Activated CD4-positive, alpha-beta memory T cell treated with anti-CD3 and anti-CD28 coated beads, Interleukin-2, amount 10 ng/mL, durations not matched to agents 7 days and 5 days (primary cell): ENCODE measurements around the gene CHRDL2. TPM values are rescaled to one million over a fixed set of nuclear protein-coding genes. Genes with fewer than 3 reads are reported as not detected.

Source experiments
- CTCF ChIA-PET: fragments of 350-600 bp; sonication (Branson Sonifier 250); formaldehyde crosslinking; loops from one replicate; lab custom pipeline; 2021; ENCODE audit warnings: antibody characterized with exemption, inconsistent platforms; lab: Charles Lee
- POLR2A ChIA-PET: fragments of 350-600 bp; sonication (Branson Sonifier 250); formaldehyde crosslinking; loops from one replicate; lab custom pipeline; 2021; ENCODE audit warnings: antibody characterized with exemption; lab: Charles Lee
- DNase-seq: peaks from one replicate; pipeline ENCODE4 v3.0.0-alpha.2; 2020
- H3K27ac Mint-ChIP-seq: one replicate; pipeline ENCODE4 v1.8.0; 2021; ENCODE audit warnings: mild to moderate bottlenecking, mixed read lengths
- H3K27me3 Mint-ChIP-seq: one replicate; pipeline ENCODE4 v1.8.0; 2021; ENCODE audit warnings: mixed read lengths
- H3K36me3 Mint-ChIP-seq: one replicate; pipeline ENCODE4 v1.8.0; 2021; ENCODE audit warnings: low read depth, mixed read lengths
- H3K4me1 Mint-ChIP-seq: one replicate; pipeline ENCODE4 v1.8.0; 2021; ENCODE audit warnings: mixed read lengths
- H3K4me3 Mint-ChIP-seq: one replicate; pipeline ENCODE4 v1.8.0; 2021; ENCODE audit warnings: mild to moderate bottlenecking, mixed read lengths
- H3K9me3 Mint-ChIP-seq: one replicate; pipeline ENCODE4 v1.8.0; 2021; ENCODE audit warnings: mixed read lengths
- total RNA-seq, 2 experiments: library from RNA; stranded (reverse); gene quantifications; one replicate each; pipeline ENCODE4 v1.2.3, GENCODE V29; 2021

The CHRDL2 gene
- total RNA-seq, 2 experiments from 2014 or later, result not detected

GRCh38 chr11:74742070-74742469, 10.8 kb upstream of the CHRDL2 start:
- CTCF ChIA-PET, result interaction anchor here (0.7 to 4.4 kb wide), 4 partner anchors 8 to 289 kb away, joined by 3 to 34 read pairs (median 4); no protein-coding TSS in a partner anchor

GRCh38 chr11:74739546-74740270, 8.5 kb upstream of the CHRDL2 start:
- H3K27me3 Mint-ChIP-seq, result peaks cover 35% of the 10 kb centered on the region
- H3K9me3 Mint-ChIP-seq, result no peaks in the 10 kb centered on the region
- peak; percentile 44 for DNase-seq
- H3K27ac Mint-ChIP-seq, result no peak overlapping the region
- no peak overlapping the region for H3K4me3 Mint-ChIP-seq
- H3K36me3 Mint-ChIP-seq, result no peaks in the 10 kb centered on the region
- ChIA-PET POLR2A (interaction anchor here (1.1 kb wide), 1 partner anchor 246 kb away, joined by 3 read pairs; the partner anchor contains the start of gene LIPT2), CTCF (interaction anchor here (0.6 to 4.4 kb wide), 16 partner anchors 9 to 249 kb away, joined by 3 to 34 read pairs (median 4); partner anchors contain the start of genes LIPT2, NEU3, POLD3 and RNF169)
- peaks cover 3% of the 10 kb centered on the region for H3K4me1 Mint-ChIP-seq

More at GRCh38 chr11:74742070-74742469, 10.8 kb upstream of the CHRDL2 start:
- Mint-ChIP-seq H3K4me3 (no peak overlapping the region), H3K4me1 (peaks cover 3% of the 10 kb centered on the region), H3K36me3 (no peaks in the 10 kb centered on the region), H3K27me3 (peaks cover 23% of the 10 kb centered on the region), H3K9me3 (no peaks in the 10 kb centered on the region), H3K27ac (no peak overlapping the region)
- POLR2A ChIA-PET, result no interaction called here
- DNase-seq, result no peak

DNA sequence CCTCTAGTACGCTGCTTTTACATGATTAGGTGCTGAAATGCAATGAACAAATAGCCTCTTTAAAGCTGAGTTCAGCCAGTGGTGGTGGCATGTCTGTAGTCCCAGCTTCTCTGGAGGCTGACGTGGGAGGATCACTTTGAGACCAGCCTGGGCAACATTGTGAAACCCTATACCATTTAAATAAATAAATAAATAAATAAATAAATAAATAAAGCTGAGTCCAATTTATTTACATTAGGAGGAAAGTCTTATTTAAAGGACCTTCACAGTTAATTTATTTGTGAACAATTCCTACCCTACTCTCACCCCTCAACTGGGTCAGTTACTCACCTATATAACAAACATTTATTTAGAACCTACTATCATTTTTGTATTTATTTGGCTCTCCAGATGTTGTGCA, 4.8 kb upstream of the CHRDL2 start:
- ChIA-PET CTCF (no interaction called here), POLR2A (interaction anchor here (1.2 kb wide), 1 partner anchor 10 kb away, joined by 4 read pairs; no protein-coding TSS in a partner anchor)
- no peak for DNase-seq
- H3K4me3 Mint-ChIP-seq, result no peak overlapping the region
- peaks cover 3% of the 10 kb centered on the region for H3K4me1 Mint-ChIP-seq
- no peak overlapping the region for H3K27ac Mint-ChIP-seq
- no peaks in the 10 kb centered on the region for H3K9me3 Mint-ChIP-seq
- H3K36me3 Mint-ChIP-seq, result no peaks in the 10 kb centered on the region
- H3K27me3 Mint-ChIP-seq, result peaks cover 54% of the 10 kb centered on the region

- peaks cover 6% of the 10 kb centered on the region for H3K4me1 Mint-ChIP-seq
- ChIA-PET POLR2A (interaction anchor here (1.2 kb wide), 1 partner anchor 9 kb away, joined by 4 read pairs; no protein-coding TSS in a partner anchor), CTCF (interaction anchor here (2.1 kb wide), 1 partner anchor 10 kb away, joined by 8 read pairs; no protein-coding TSS in a partner anchor)
- peaks cover 59% of the 10 kb centered on the region for H3K27me3 Mint-ChIP-seq
- no peak overlapping the region for H3K27ac Mint-ChIP-seq
- no peak for DNase-seq
- H3K4me3 Mint-ChIP-seq, result no peak overlapping the region
- no peaks in the 10 kb centered on the region for H3K36me3 Mint-ChIP-seq
- H3K9me3 Mint-ChIP-seq, result no peaks in the 10 kb centered on the region
These were observed 4.2 kb upstream of the CHRDL2 start for GRCh38 chr11:74735365-74735928.

GRCh38 chr11:74734559-74734925, 3.3 kb upstream of the CHRDL2 start:
- Mint-ChIP-seq H3K27ac (no peak overlapping the region), H3K4me3 (no peak overlapping the region), H3K9me3 (no peaks in the 10 kb centered on the region), H3K36me3 (no peaks in the 10 kb centered on the region), H3K27me3 (peaks cover 65% of the 10 kb centered on the region), H3K4me1 (peaks cover 5% of the 10 kb centered on the region)
- ChIA-PET POLR2A (interaction anchor here (1.2 kb wide), 1 partner anchor 8 kb away, joined by 4 read pairs; no protein-coding TSS in a partner anchor), CTCF (interaction anchor here (2.1 kb wide), 1 partner anchor 9 kb away, joined by 8 read pairs; no protein-coding TSS in a partner anchor)
- DNase-seq, result no peak

GRCh38 chr11:74730571-74731260, 510 bp downstream of the CHRDL2 start:
- no peaks in the 10 kb centered on the region for H3K9me3 Mint-ChIP-seq
- no peak overlapping the region for H3K4me3 Mint-ChIP-seq
- ChIA-PET CTCF (no interaction called here), POLR2A (no interaction called here)
- peaks cover 3% of the 10 kb centered on the region for H3K4me1 Mint-ChIP-seq
- DNase-seq, result no peak
- no peaks in the 10 kb centered on the region for H3K36me3 Mint-ChIP-seq
- H3K27me3 Mint-ChIP-seq, result peaks cover 65% of the 10 kb centered on the region
- H3K27ac Mint-ChIP-seq, result no peak overlapping the region

- no peak overlapping the region for H3K4me3 Mint-ChIP-seq
- no peaks in the 10 kb centered on the region for H3K36me3 Mint-ChIP-seq
- H3K27me3 Mint-ChIP-seq, result peaks cover 66% of the 10 kb centered on the region
- H3K9me3 Mint-ChIP-seq, result no peaks in the 10 kb centered on the region
- peaks cover 3% of the 10 kb centered on the region for H3K4me1 Mint-ChIP-seq
- ChIA-PET POLR2A (no interaction called here), CTCF (interaction anchor here (1.6 kb wide), 1 partner anchor 10 kb away, joined by 3 read pairs; no protein-coding TSS in a partner anchor)
- no peak for DNase-seq
- no peak overlapping the region for H3K27ac Mint-ChIP-seq
These were observed 1.8 kb downstream of the CHRDL2 start for GRCh38 chr11:74729397-74729796.

DNA sequence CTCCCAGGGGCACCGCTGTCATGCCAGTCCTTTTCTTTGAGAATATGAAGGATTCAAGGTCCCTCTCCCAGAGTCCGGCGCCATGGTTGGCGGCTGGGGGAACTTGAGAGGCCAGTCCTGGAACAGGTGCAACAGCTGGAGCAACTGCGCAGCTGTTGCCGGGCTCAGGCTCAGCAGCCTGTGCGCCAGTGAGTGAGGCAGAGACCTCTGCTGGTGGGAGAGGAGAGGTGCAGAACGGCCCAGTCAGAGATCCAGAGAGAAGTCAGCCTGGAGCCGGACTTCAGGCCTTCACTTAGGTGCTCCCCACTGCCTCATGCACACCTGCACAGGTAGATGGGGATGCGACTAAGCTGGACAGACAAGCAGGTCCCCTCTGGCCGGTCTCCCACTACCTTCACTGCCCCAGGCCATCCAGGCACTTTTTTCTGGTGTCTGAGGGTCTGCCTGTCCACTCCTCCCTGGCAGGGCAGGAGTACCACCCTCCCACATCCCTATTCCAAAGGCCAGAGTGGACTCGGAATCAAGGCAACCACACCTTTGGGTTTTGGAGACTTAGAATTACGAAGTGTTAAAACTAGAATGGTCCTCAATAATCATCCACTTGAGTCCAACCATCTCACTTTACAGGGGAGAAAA, 4.6 kb downstream of the CHRDL2 start:
- Mint-ChIP-seq H3K36me3 (no peaks in the 10 kb centered on the region), H3K27ac (no peak overlapping the region), H3K4me3 (no peak overlapping the region), H3K9me3 (no peaks in the 10 kb centered on the region), H3K27me3 (peaks cover 57% of the 10 kb centered on the region), H3K4me1 (peaks cover 3% of the 10 kb centered on the region)
- peak; percentile 61 for DNase-seq
- ChIA-PET CTCF (interaction anchor here (0.7 to 3.9 kb wide), 10 partner anchors 8 to 40 kb away, joined by 3 to 50 read pairs (median 6); no protein-coding TSS in a partner anchor), POLR2A (interaction anchor here (1.1 kb wide), 1 partner anchor 9 kb away, joined by 4 read pairs; no protein-coding TSS in a partner anchor)

DNA sequence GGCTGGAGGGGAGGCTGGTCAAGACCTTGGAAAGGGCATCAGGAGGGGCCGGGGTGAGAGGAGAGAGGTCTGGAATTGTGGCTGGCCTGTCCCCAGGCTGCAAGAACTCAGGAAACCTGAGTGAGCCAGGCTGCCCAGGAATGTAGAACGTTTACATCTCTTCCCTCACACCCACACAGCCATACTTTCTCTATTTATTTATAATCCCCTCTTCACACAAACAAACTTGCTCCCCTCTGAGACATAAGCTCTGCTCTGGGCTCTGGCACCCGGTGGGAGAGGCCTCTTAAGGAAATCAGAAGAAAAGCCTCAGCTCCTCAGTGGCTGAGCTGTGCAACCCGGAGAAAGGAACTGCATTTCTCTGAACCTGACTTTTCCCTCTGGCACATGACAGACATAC, 5.5 kb downstream of the CHRDL2 start:
- POLR2A ChIA-PET, result interaction anchor here (0.6 to 1.1 kb wide), 2 partner anchors 10 to 323 kb away, joined by 3 to 4 read pairs; no protein-coding TSS in a partner anchor
- H3K36me3 Mint-ChIP-seq, result no peaks in the 10 kb centered on the region
- no peak overlapping the region for H3K27ac Mint-ChIP-seq
- H3K4me3 Mint-ChIP-seq, result no peak overlapping the region
- peaks cover under 1% of the 10 kb centered on the region for H3K4me1 Mint-ChIP-seq
- no peak for DNase-seq
- H3K27me3 Mint-ChIP-seq, result peaks cover 53% of the 10 kb centered on the region
- CTCF ChIA-PET, result interaction anchor here (0.8 to 3.9 kb wide), 10 partner anchors 9 to 147 kb away, joined by 3 to 50 read pairs (median 6); no protein-coding TSS in a partner anchor
- no peaks in the 10 kb centered on the region for H3K9me3 Mint-ChIP-seq

GRCh38 chr11:74723511-74723910, 7.7 kb downstream of the CHRDL2 start:
- H3K9me3 Mint-ChIP-seq, result no peaks in the 10 kb centered on the region
- POLR2A ChIA-PET, result no interaction called here

GRCh38 chr11:74721479-74721835, 9.8 kb downstream of the CHRDL2 start:
- H3K27ac Mint-ChIP-seq, result no peak overlapping the region
- H3K36me3 Mint-ChIP-seq, result no peaks in the 10 kb centered on the region
- ChIA-PET CTCF (no interaction called here), POLR2A (no interaction called here)
- H3K9me3 Mint-ChIP-seq, result no peaks in the 10 kb centered on the region
- no peak for DNase-seq
- H3K4me3 Mint-ChIP-seq, result no peak overlapping the region
- H3K27me3 Mint-ChIP-seq, result peaks cover 24% of the 10 kb centered on the region
- no peaks in the 10 kb centered on the region for H3K4me1 Mint-ChIP-seq

More at GRCh38 chr11:74723511-74723910, 7.7 kb downstream of the CHRDL2 start:
- Mint-ChIP-seq H3K4me3 (no peak overlapping the region), H3K36me3 (no peaks in the 10 kb centered on the region), H3K27ac (no peak overlapping the region), H3K27me3 (peaks cover 31% of the 10 kb centered on the region), H3K4me1 (no peaks in the 10 kb centered on the region)
- CTCF ChIA-PET, result no interaction called here
- no peak for DNase-seq
